DOHH2 (cell line): ENCODE results near the gene CFL2.
A peak's percentile ranks its signal among the peaks of the same experiment; 100 is the strongest.

Source experiments
- H3F3A ChIP-seq: fragments of 200-600 bp; sonication (generic), shearing (Covaris generic); 2 replicates; pipeline ENCODE4 v1.6.0; 2016; ENCODE audit warnings: antibody characterized with exemption, mild to moderate bottlenecking; ENCODE audit not compliant: control insufficient read depth, insufficient read depth
- H3K27ac ChIP-seq: fragments of 200-600 bp; sonication (generic); 2 replicates; pipeline ENCODE4 v1.5.1; 2014; ENCODE audit warnings: low read depth, mild to moderate bottlenecking, low read length, moderate library complexity
- H3K27me3 ChIP-seq: fragments of 200-600 bp; sonication (generic); 2 replicates; pipeline ENCODE4 v1.6.1; 2014; ENCODE audit warnings: mild to moderate bottlenecking, low read length, mixed read lengths; ENCODE audit not compliant: control insufficient read depth
- H3K36me3 ChIP-seq: fragments of 200-600 bp; sonication (generic); 2 replicates; pipeline ENCODE4 v1.6.1; 2014; ENCODE audit warnings: mild to moderate bottlenecking, low read length, moderate library complexity, mixed read lengths; ENCODE audit not compliant: control insufficient read depth
- H3K4me1 ChIP-seq: fragments of 200-600 bp; sonication (generic); 2 replicates; pipeline ENCODE4 v1.6.1; 2014; ENCODE audit warnings: mild to moderate bottlenecking, low read length, mixed read lengths; ENCODE audit not compliant: control insufficient read depth
- H3K4me2 ChIP-seq: fragments of 200-600 bp; sonication (generic); 2 replicates; pipeline ENCODE4 v1.6.0; 2014; ENCODE audit warnings: mild to moderate bottlenecking, low read length, moderate library complexity
- H3K4me3 ChIP-seq: fragments of 200-600 bp; sonication (generic); 2 replicates; pipeline ENCODE4 v1.5.1; 2014; ENCODE audit warnings: mild to moderate bottlenecking, low read length, mixed read lengths
- H3K79me2 ChIP-seq: fragments of 200-600 bp; sonication (generic); 2 replicates; pipeline ENCODE4 v1.6.1; 2014; ENCODE audit warnings: mild to moderate bottlenecking, low read length, mixed read lengths; ENCODE audit not compliant: control insufficient read depth
- H3K9me2 ChIP-seq: fragments of 200-600 bp; sonication (generic); replicated peaks from 2 replicates; pipeline ENCODE4 v1.6.1; 2014; ENCODE audit warnings: mild to moderate bottlenecking, low read length, mixed read lengths; ENCODE audit not compliant: control insufficient read depth
- H3K9me3 ChIP-seq: fragments of 200-600 bp; sonication (generic); 2 replicates; pipeline ENCODE4 v1.6.1; 2014; ENCODE audit warnings: antibody characterized with exemption, low read length, mixed read lengths; ENCODE audit not compliant: control insufficient read depth, insufficient read depth
- H4K20me1 ChIP-seq: fragments of 200-600 bp; sonication (generic); 2 replicates; pipeline ENCODE4 v1.6.0; 2014; ENCODE audit warnings: low read depth, mild to moderate bottlenecking, antibody characterized with exemption, low read length, moderate library complexity; ENCODE audit not compliant: control insufficient read depth, insufficient read depth
- CTCF ChIP-seq: fragments of 200-600 bp; sonication (generic); IDR thresholded peaks from one replicate; pipeline ENCODE4 v1.5.1; 2014; ENCODE audit warnings: antibody characterized with exemption, mild to moderate bottlenecking, low read depth, low read length; ENCODE audit not compliant: poor library complexity, severe bottlenecking
- EZH2phosphoT487 ChIP-seq: fragments of 200-600 bp; sonication (generic); IDR thresholded peaks from 2 replicates; pipeline ENCODE4 v1.6.1; 2017; ENCODE audit warnings: borderline replicate concordance, mild to moderate bottlenecking, antibody characterized with exemption, low read length, moderate library complexity, mixed read lengths

The CFL2 gene

GRCh38 chr14:34715127-34715863 lies 902 bp upstream of the CFL2 start:
- no peaks in the 10 kb centered on the region for H3K27me3 ChIP-seq
- peaks cover 40% of the 10 kb centered on the region for H3K79me2 ChIP-seq
- H3F3A ChIP-seq: 0 out of 2 replicates have a peak, but pooled peaks cover 4% of the 10 kb centered on the region
- no peaks in the 10 kb centered on the region for H4K20me1 ChIP-seq
- no peaks in the 10 kb centered on the region for H3K9me3 ChIP-seq
- peaks cover 38% of the 10 kb centered on the region for H3K36me3 ChIP-seq
- peaks cover 45% of the 10 kb centered on the region for H3K4me1 ChIP-seq
- peak overlapping the region; percentile 86 for H3K4me3 ChIP-seq
- H3K4me2 ChIP-seq: peak overlapping the region; percentile 88
- TF ChIP-seq CTCF: no peak
- no peak for TF ChIP-seq EZH2phosphoT487
- H3K27ac ChIP-seq: no peak overlapping the region
- no peaks in the 10 kb centered on the region for H3K9me2 ChIP-seq

- no peaks in the 10 kb centered on the region for H3K27me3 ChIP-seq
- no peaks in the 10 kb centered on the region for H3K9me3 ChIP-seq
- peak overlapping the region; percentile 86 for H3K4me3 ChIP-seq
- H3K4me1 ChIP-seq: peaks cover 59% of the 10 kb centered on the region
- H3K79me2 ChIP-seq: peaks cover 50% of the 10 kb centered on the region
- peak overlapping the region; percentile 88 for H3K4me2 ChIP-seq
- peak overlapping the region; percentile 69 for H3K27ac ChIP-seq
- no peaks in the 10 kb centered on the region for H4K20me1 ChIP-seq
- H3F3A ChIP-seq: 0 out of 2 replicates have a peak, but pooled peaks cover 4% of the 10 kb centered on the region
- H3K36me3 ChIP-seq: peaks cover 46% of the 10 kb centered on the region
- TF ChIP-seq EZH2phosphoT487 (no peak), CTCF (no peak)
- no peaks in the 10 kb centered on the region for H3K9me2 ChIP-seq
These were observed 593 bp downstream of the CFL2 start for GRCh38 chr14:34713681-34714319.

GRCh38 chr14:34713122-34713680 lies 1.2 kb downstream of the CFL2 start:
- no peaks in the 10 kb centered on the region for H3K27me3 ChIP-seq
- peaks cover 5% of the 10 kb centered on the region; the same call in 1 of the 2 replicates for H3F3A ChIP-seq
- H3K4me1 ChIP-seq: peaks cover 61% of the 10 kb centered on the region
- peaks cover 46% of the 10 kb centered on the region for H3K36me3 ChIP-seq
- no peaks in the 10 kb centered on the region for H4K20me1 ChIP-seq
- no peaks in the 10 kb centered on the region for H3K9me3 ChIP-seq
- H3K4me3 ChIP-seq: peak overlapping the region; percentile 86
- H3K4me2 ChIP-seq: peak overlapping the region; percentile 88
- H3K79me2 ChIP-seq: peaks cover 50% of the 10 kb centered on the region
- peak overlapping the region; percentile 69 for H3K27ac ChIP-seq
- TF ChIP-seq EZH2phosphoT487 (no peak), CTCF (no peak)
- no peaks in the 10 kb centered on the region for H3K9me2 ChIP-seq
